ENCODE data around the gene PODNL1. TPM values are rescaled to one million over a fixed set of nuclear protein-coding genes. Genes with fewer than 3 reads are reported as not detected.

PODNL1 gene
- total and polyA plus RNA-seq, 2 experiments from 2014 or later: 0.17 to 2.4 TPM

DNA sequence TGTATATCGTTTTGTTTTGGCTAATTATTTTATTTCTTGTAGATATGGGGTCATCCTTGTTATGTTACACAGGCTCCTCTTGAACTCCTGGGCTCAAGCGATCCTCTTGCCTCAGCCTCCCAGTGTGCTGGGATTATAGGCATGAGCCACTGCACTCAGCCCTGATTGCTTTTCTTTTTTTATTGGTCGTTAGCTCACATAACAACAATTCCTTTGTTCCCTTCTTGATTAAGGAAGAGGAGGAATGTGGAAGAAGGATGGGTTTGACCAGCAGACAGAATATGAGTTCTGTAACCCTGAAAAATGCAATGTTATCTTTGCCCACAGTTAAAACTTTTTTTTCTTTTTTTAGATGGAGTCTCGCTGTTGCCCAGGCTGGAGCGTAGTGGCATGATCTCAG lies 43.7 kb downstream of the PODNL1 start:
- WGBS (ENCODE audit: low lambda C conversion rate, missing lambda C conversion rate): 85% methylated on average over 5 of the region's 5 CpGs
- Histone ChIP-seq H3K4me1 (ENCODE audit: insufficient read depth) (peaks cover 4% of the 10 kb centered on the region), H3K9me2 (replicated peaks; ENCODE audit: insufficient read depth) (no peaks in the 10 kb centered on the region), H3K4me2 (no peak overlapping the region), H3K27ac (no peak overlapping the region), H3K36me3 (replicated peaks; ENCODE audit: insufficient read depth, low read depth) (no peaks in the 10 kb centered on the region), H4K20me1 (ENCODE audit: insufficient read depth, poor library complexity, severe bottlenecking) (no peaks in the 10 kb centered on the region), H3K4me3 (no peak overlapping the region), H2AFZ (no peak overlapping the region), H3K9me3 (ENCODE audit: low read depth) (no peaks in the 10 kb centered on the region), H3K27me3 (no peaks in the 10 kb centered on the region), H3K79me2 (no peaks in the 10 kb centered on the region)
- TF ChIP-seq, protein P1, sequence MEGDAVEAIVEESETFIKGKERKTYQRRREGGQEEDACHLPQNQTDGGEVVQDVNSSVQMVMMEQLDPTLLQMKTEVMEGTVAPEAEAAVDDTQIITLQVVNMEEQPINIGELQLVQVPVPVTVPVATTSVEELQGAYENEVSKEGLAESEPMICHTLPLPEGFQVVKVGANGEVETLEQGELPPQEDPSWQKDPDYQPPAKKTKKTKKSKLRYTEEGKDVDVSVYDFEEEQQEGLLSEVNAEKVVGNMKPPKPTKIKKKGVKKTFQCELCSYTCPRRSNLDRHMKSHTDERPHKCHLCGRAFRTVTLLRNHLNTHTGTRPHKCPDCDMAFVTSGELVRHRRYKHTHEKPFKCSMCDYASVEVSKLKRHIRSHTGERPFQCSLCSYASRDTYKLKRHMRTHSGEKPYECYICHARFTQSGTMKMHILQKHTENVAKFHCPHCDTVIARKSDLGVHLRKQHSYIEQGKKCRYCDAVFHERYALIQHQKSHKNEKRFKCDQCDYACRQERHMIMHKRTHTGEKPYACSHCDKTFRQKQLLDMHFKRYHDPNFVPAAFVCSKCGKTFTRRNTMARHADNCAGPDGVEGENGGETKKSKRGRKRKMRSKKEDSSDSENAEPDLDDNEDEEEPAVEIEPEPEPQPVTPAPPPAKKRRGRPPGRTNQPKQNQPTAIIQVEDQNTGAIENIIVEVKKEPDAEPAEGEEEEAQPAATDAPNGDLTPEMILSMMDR (IDR thresholded peaks at IDR 0.05; ENCODE audit: poor library complexity): no peak
- TF ChIP-seq EZH2 (IDR thresholded peaks at IDR 0.05; ENCODE audit: borderline replicate concordance) (no peak), EZH2phosphoT487 (IDR thresholded peaks at IDR 0.05; ENCODE audit: low read depth, severe bottlenecking, unreplicated experiment) (no peak)
- no peak for DNase-seq (ENCODE audit: low spot score)

DNA sequence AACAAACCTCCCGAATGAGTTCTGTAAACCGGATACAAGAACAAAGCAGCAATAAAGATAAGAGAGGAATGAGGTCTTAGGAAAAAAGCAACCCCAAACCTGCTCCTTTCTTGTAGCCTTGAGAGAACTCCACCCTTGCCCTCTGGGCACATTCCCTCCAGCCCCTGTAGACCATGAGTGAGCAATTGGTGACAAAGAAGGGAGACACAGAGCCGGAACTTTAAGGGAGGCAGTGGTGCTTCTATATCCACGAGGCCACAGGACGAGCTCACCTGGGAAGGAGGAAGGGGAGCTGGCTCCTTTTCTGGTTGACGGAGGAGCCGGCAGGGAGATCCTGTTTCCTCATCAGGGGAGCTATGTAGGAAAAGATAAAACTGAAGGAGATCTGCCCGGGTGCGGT lies 45.3 kb downstream of the PODNL1 start:
- H2AFZ ChIP-seq: no peak overlapping the region
- no peaks in the 10 kb centered on the region for H3K9me2 ChIP-seq (replicated peaks; ENCODE audit: insufficient read depth)
- H3K4me2 ChIP-seq: no peak overlapping the region
- WGBS (ENCODE audit: low lambda C conversion rate, missing lambda C conversion rate): 62% methylated on average over 9 of the region's 9 CpGs
- no peaks in the 10 kb centered on the region for H3K79me2 ChIP-seq
- no peak for DNase-seq (ENCODE audit: low spot score)
- peak overlapping the region; percentile 12 for H3K27ac ChIP-seq
- no peaks in the 10 kb centered on the region for H4K20me1 ChIP-seq (ENCODE audit: insufficient read depth, poor library complexity, severe bottlenecking)
- no peaks in the 10 kb centered on the region for H3K9me3 ChIP-seq (ENCODE audit: low read depth)
- no peak for TF ChIP-seq EZH2 (IDR thresholded peaks at IDR 0.05; ENCODE audit: borderline replicate concordance)
- TF ChIP-seq EZH2phosphoT487 (IDR thresholded peaks at IDR 0.05; ENCODE audit: low read depth, severe bottlenecking, unreplicated experiment): no peak
- TF ChIP-seq, protein P1 (IDR thresholded peaks at IDR 0.05; ENCODE audit: poor library complexity): no peak
- no peaks in the 10 kb centered on the region for H3K27me3 ChIP-seq
- H3K36me3 ChIP-seq (replicated peaks; ENCODE audit: insufficient read depth, low read depth): no peaks in the 10 kb centered on the region
- no peaks in the 10 kb centered on the region for H3K4me1 ChIP-seq (ENCODE audit: insufficient read depth)
- H3K4me3 ChIP-seq: no peak overlapping the region

DNA sequence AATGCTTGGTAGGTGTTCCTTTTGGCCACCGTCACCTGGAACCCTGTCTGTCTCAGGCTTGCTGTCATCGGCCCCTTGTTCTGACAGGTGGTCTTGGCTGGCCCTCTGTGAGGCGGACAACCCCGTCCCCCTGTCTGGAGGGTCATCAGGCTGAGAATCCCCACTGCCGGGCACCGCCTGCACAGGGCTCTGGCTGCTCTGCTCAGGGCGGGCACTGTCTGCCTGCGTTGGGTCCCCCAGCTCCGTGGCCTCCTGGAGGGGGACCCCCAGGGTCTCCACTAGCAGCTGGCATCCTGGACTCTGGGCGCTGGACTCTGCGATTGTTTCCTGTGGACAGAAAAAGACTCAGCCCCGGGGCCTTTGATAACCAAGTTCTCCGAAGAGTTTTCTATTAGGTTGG lies 48.1 kb downstream of the PODNL1 start:
- no peaks in the 10 kb centered on the region for H3K9me2 ChIP-seq (replicated peaks; ENCODE audit: insufficient read depth)

More for the DNA sequence above, 48.1 kb downstream of the PODNL1 start:
- no peak overlapping the region for H2AFZ ChIP-seq
- TF ChIP-seq, protein P1 (IDR thresholded peaks at IDR 0.05; ENCODE audit: poor library complexity): no peak
- no peak for TF ChIP-seq EZH2phosphoT487 (IDR thresholded peaks at IDR 0.05; ENCODE audit: low read depth, severe bottlenecking, unreplicated experiment)
- no peak for TF ChIP-seq EZH2 (IDR thresholded peaks at IDR 0.05; ENCODE audit: borderline replicate concordance)
- H3K4me3 ChIP-seq: no peak overlapping the region
- no peaks in the 10 kb centered on the region for H3K9me3 ChIP-seq (ENCODE audit: low read depth)
- H3K79me2 ChIP-seq: no peaks in the 10 kb centered on the region
- H3K4me2 ChIP-seq: no peak overlapping the region
- H3K36me3 ChIP-seq (replicated peaks; ENCODE audit: insufficient read depth, low read depth): no peaks in the 10 kb centered on the region
- 97% methylated on average over 12 of the region's 13 CpGs for WGBS (ENCODE audit: low lambda C conversion rate, missing lambda C conversion rate)
- no peaks in the 10 kb centered on the region for H3K4me1 ChIP-seq (ENCODE audit: insufficient read depth)
- no peak for DNase-seq (ENCODE audit: low spot score)
- H3K27ac ChIP-seq: no peak overlapping the region
- no peaks in the 10 kb centered on the region for H3K27me3 ChIP-seq
- H4K20me1 ChIP-seq (ENCODE audit: insufficient read depth, poor library complexity, severe bottlenecking): no peaks in the 10 kb centered on the region
